ENCODE measurements around the gene CCDC93.

Gene CCDC93

GRCh38 chr2:118013724-118014491 is at the start of gene CCDC93:
Gene CCDC93, minus strand, starts transcription at chr2:118014070. Its CDS starts 75 bp downstream, at chr2:118013995.
- DNase-seq = peak; percentile 85

- no peak for DNase-seq
Measured at GRCh38 chr2:118062669-118063068, 48.8 kb upstream of the CCDC93 start.

DNA sequence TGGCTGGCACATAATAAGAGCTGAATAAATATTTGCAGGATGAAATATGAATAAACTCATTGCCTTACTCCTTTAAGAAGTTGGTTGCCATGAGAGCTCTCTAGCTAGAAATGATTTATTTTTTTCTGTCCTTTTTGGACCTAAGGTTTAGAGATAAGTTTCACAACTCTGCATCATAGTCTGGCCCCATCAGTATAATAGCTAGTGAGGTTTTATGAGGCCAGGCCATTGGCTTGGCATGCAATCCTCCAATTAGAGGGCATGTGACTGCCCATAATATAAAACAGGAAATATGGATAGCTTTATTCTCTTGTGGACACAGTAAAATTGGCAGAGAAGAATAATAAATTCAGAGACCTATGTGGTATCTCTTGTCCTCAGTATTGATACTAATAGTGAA is 48.2 kb upstream of the CCDC93 start:
- no peak for DNase-seq

GRCh38 chr2:118061135-118061955 is 47.5 kb upstream of the CCDC93 start:
- peak; percentile 46 for DNase-seq

GRCh38 chr2:118059919-118060478 is 46.1 kb upstream of the CCDC93 start:
- peak; percentile 34 for DNase-seq

- DNase-seq = no peak
Measured at GRCh38 chr2:118058951-118059350, 45.1 kb upstream of the CCDC93 start.

- DNase-seq = no peak
Measured at GRCh38 chr2:118056801-118057200, 42.9 kb upstream of the CCDC93 start.

GRCh38 chr2:118056165-118056534 is 42.3 kb upstream of the CCDC93 start:
- DNase-seq = no peak

DNA sequence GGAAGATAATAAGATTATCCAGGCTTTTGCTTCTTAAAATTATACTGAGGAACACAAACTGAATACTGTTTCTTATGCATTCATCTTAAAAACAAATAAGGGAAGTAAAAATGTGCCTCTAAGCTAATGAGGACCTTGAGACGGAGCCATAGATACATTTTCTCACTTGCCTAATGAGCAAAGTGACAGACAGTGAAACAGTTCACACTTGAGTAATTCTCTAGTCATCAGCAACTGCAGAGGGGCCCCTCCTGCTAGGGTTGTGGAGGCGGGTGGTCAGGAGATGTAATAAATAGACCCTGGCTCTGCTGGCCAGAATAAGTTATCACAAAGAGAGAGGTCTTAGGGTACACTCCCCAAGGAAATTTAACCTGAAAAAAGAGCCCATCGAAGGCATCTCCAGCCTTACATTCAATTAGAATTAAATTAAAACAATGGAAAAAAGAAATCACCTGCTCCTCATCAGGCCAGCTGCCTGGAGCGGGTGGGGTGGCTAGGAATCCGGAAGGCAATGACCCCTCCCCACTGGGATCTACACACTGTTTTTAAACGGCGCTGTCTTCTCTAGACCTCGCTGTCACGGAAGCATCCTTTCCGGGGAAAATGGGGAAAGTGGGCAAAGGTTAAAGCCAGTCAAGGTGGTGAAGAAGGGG is 41.8 kb upstream of the CCDC93 start:
- no peak for DNase-seq

- no peak for DNase-seq
Measured at GRCh38 chr2:118054213-118055008, 40.5 kb upstream of the CCDC93 start.

DNA sequence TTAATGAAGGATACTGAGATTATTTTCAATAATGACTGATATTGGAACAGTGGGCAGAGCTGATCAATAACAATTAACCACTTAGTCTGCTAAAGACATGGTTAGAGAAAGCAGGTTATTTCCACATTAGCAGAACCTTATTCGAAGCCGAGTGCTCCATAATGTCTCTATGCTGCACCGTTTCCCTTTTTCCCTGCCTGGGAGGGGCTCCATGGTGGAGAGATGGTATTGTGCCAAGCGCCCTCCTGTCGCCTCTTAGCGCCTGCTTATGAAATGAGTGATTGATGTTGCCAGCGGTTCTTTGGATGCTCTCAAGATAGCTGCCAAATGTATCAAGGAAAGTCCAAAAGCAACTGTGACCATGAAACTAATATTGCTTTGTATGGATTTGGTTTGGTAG is 39.8 kb upstream of the CCDC93 start:
- no peak for DNase-seq

GRCh38 chr2:118052474-118052873 is 38.6 kb upstream of the CCDC93 start:
- DNase-seq = no peak

DNA sequence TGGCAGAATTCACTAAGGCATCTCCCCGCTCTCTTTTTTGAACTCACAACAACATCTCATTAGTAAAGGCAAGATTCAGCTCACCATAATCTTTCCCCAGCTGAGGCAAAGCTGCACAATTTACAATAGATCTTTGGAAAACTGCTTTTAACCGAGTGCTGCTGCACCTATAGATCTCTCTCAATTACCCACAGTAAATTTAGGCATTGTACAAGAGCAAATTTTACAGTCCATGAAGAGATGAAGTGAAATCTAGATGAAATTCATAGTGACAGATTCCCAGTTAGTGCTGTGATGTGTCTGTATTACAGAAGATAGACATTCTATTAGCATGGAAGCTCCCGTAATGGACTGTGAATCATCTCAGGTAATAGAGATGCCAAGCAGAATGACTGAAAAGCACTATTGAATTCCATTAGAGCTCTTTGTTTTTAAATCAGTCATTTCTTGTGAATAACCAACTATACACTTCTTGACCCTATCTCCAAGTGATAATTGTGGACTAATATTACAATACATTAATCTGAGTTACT is 38.0 kb upstream of the CCDC93 start:
- DNase-seq = no peak

DNA sequence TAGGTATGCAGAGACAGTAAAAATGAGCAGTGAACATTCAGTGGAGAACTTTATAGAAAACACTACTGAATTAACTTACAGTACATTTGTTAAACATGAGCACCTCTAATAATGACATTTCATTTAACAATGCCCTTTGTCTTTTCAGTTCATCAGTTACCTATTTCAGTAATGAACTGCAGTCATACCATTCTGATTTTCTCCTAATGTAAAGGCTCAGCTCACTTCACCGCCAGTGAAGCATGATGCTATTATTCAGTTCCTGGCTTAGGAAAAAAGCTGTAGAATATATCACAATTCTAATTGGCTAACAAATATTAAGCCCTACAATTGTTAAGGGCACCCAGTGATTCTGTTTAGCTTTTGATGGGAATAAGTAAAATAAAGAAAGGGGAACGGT is 37.1 kb upstream of the CCDC93 start:
- DNase-seq = no peak

DNA sequence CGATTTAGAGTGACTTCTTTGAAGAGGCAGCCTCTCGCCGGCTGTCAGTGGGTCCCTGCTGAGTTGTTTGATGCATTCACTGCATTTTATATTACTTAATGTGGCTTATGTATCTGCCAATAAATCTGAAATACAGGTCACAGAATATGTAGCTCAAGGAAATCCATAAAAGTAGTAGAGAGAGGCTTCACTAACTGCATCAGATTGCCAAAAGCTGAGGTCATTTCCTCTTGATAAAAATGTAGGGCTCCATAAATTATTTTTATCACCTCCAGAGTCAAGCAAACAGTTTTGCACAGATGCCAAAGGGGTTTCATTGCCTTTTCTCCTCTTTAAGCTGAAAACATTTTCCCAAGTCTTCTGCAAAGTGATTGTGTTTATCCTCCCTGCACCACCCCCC is 36.5 kb upstream of the CCDC93 start:
- peak; percentile 39 for DNase-seq

GRCh38 chr2:118049816-118050140 is 35.9 kb upstream of the CCDC93 start:
- DNase-seq = no peak

DNA sequence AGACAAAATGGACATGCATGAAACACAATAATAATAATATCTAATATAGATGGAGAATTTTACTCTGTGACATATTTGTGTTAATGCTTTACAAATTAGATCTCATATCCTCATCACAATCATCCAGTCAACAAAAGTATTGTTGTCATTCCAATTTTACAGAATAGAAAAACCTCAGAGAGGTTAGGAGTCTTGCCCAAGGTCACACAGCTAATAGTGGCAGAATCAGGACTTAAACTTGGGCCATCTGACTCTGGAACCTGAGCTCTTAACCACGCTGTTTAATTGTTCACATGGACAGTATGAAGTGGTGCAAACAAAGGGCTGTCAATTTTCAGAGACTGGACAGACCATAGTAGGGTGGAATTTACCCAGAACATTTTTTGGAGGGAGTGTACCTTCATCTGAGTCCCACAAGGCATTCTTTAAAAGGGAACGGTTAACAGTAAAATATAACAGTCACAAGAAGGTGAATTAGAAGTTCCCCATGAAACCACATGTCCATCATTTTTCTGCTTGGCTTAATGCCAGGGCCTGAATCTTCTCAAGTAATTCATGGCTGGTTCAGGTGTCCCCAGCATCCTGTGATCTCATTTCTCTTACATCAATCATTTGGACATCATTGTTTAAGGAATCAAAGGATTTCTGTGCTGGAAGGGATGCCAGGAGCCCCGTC is 35.4 kb upstream of the CCDC93 start:
- DNase-seq = no peak

GRCh38 chr2:118048401-118048800 is 34.5 kb upstream of the CCDC93 start:
- DNase-seq = peak; percentile 7

GRCh38 chr2:118047380-118047826 is 33.5 kb upstream of the CCDC93 start:
- peak; percentile 18 for DNase-seq

GRCh38 chr2:118046634-118047210 is 32.9 kb upstream of the CCDC93 start:
- peak; percentile 35 for DNase-seq

DNA sequence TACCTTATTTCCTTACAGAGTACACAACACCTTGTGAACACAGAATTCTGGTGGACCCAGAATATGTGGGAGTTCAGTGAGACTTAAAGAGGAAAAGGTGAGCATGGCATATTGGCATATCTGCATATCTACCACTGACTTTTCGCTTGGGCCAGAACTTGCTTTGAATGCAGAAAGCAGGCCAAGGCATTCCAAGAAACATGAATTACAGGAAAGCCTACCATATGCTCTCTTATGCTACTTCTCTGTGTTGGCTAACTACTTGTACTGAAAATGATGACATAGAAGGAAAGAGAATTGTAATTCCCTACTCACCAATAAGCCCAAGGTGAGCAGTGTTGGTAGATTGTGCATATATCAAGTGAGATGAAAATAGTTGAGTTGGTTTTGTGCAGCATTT is 31.4 kb upstream of the CCDC93 start:
- DNase-seq = no peak
